MG63 (cell line): ENCODE measurements around the gene PROP1. TPM values are rescaled to one million over a fixed set of nuclear protein-coding genes. Genes with fewer than 3 reads are reported as not detected.
A peak's percentile ranks its signal among the peaks of the same experiment; 100 is the strongest.
"Not testable (repeated sequence)": the region's sequence is repeated elsewhere in the genome, so short reads cannot be mapped to it uniquely, and the experiment has no call there.

Experiments used
- DNase-seq: peaks from one replicate; pipeline ENCODE4 v3.0.0-alpha.2; 2020
- H3K27me3 ChIP-seq: fragments of 250-450 bp; sonication (Bioruptor Pico); 2 replicates; pipeline ENCODE4 v1.5.1; 2020; ENCODE audit warnings: mild to moderate bottlenecking, moderate library complexity
- H3K36me3 ChIP-seq: fragments of 250-450 bp; sonication (Bioruptor Pico); 2 replicates; pipeline ENCODE4 v1.5.1; 2020; ENCODE audit warnings: mild to moderate bottlenecking, moderate library complexity
- H3K4me3 ChIP-seq: fragments of 250-450 bp; sonication (Bioruptor Pico); 2 replicates; pipeline ENCODE4 v1.5.1; 2020; ENCODE audit warnings: mild to moderate bottlenecking, moderate library complexity
- H3K9me3 ChIP-seq: fragments of 250-450 bp; sonication (Bioruptor Pico); 2 replicates; pipeline ENCODE4 v1.5.1; 2020; ENCODE audit warnings: mild to moderate bottlenecking, moderate library complexity
- total RNA-seq: library from RNA; depleted of rRNA; stranded (reverse); fragments of >200 nt; shearing (Covaris generic); gene quantifications from 2 replicates; pipeline ENCODE4 v1.2.3, GENCODE V29; 2014; ENCODE audit warnings: low replicate concordance

Gene PROP1
- total RNA-seq, 1 experiment from 2014 or later: not detected

- H3K27me3 ChIP-seq: 0 out of 2 replicates have a peak, but pooled peaks cover 4% of the 10 kb centered on the region
- no peak for DNase-seq
- H3K9me3 ChIP-seq: no peaks in the 10 kb centered on the region
- no peak overlapping the region for H3K4me3 ChIP-seq
- no peaks in the 10 kb centered on the region for H3K36me3 ChIP-seq
These were observed 10.5 kb downstream of the PROP1 start for GRCh38 chr5:177985430-177986040.

GRCh38 chr5:177984584-177985206, 11.3 kb downstream of the PROP1 start:
- H3K27me3 ChIP-seq: 0 out of 2 replicates have a peak, but pooled peaks cover 4% of the 10 kb centered on the region
- no peaks in the 10 kb centered on the region for H3K36me3 ChIP-seq
- DNase-seq: no peak
- H3K4me3 ChIP-seq: no peak overlapping the region
- H3K9me3 ChIP-seq: no peaks in the 10 kb centered on the region

GRCh38 chr5:177983763-177984583, 12.1 kb downstream of the PROP1 start:
- H3K27me3 ChIP-seq: 0 out of 2 replicates have a peak, but pooled peaks cover 4% of the 10 kb centered on the region

GRCh38 chr5:177982956-177983355, 13.1 kb downstream of the PROP1 start:
- no peaks in the 10 kb centered on the region for H3K9me3 ChIP-seq
- H3K36me3 ChIP-seq: no peaks in the 10 kb centered on the region
- 0 out of 2 replicates have a peak, but pooled peaks cover 4% of the 10 kb centered on the region for H3K27me3 ChIP-seq
- no peak overlapping the region for H3K4me3 ChIP-seq
- DNase-seq: no peak

More at GRCh38 chr5:177983763-177984583, 12.1 kb downstream of the PROP1 start:
- Histone ChIP-seq H3K4me3 (no peak overlapping the region), H3K36me3 (no peaks in the 10 kb centered on the region), H3K9me3 (no peaks in the 10 kb centered on the region)
- DNase-seq: no peak

GRCh38 chr5:177982072-177982727, 13.8 kb downstream of the PROP1 start:
- H3K9me3 ChIP-seq: no peaks in the 10 kb centered on the region
- DNase-seq: peak; percentile 21
- no peak overlapping the region for H3K4me3 ChIP-seq
- H3K27me3 ChIP-seq: 0 out of 2 replicates have a peak, but pooled peaks cover 4% of the 10 kb centered on the region
- H3K36me3 ChIP-seq: no peaks in the 10 kb centered on the region

- Histone ChIP-seq H3K27me3 (0 out of 2 replicates have a peak, but pooled peaks cover 4% of the 10 kb centered on the region), H3K36me3 (no peaks in the 10 kb centered on the region), H3K4me3 (no peak overlapping the region), H3K9me3 (no peaks in the 10 kb centered on the region)
- no peak for DNase-seq
These were observed 14.6 kb downstream of the PROP1 start for GRCh38 chr5:177981296-177982071.

GRCh38 chr5:177980743-177981151, 15.3 kb downstream of the PROP1 start:
- peak; percentile 69 for DNase-seq
- no peaks in the 10 kb centered on the region for H3K36me3 ChIP-seq
- no peak overlapping the region for H3K4me3 ChIP-seq
- 0 out of 2 replicates have a peak, but pooled peaks cover 4% of the 10 kb centered on the region for H3K27me3 ChIP-seq
- H3K9me3 ChIP-seq: no peaks in the 10 kb centered on the region; the same call in 1 of the 2 replicates

GRCh38 chr5:177977600-177977999, 18.4 kb downstream of the PROP1 start:
- not testable (repeated sequence) for H3K4me3 ChIP-seq, DNase-seq, H3K36me3 ChIP-seq, H3K27me3 ChIP-seq, H3K9me3 ChIP-seq

- DNase-seq: no peak
- Histone ChIP-seq H3K36me3 (no peaks in the 10 kb centered on the region), H3K9me3 (peaks cover 6% of the 10 kb centered on the region), H3K4me3 (no peak overlapping the region), H3K27me3 (no peaks in the 10 kb centered on the region)
These were observed 22.9 kb downstream of the PROP1 start for GRCh38 chr5:177973066-177973635.

GRCh38 chr5:177972613-177973012, 23.4 kb downstream of the PROP1 start:
- Histone ChIP-seq H3K27me3 (no peaks in the 10 kb centered on the region), H3K9me3 (peaks cover 6% of the 10 kb centered on the region), H3K4me3 (no peak overlapping the region), H3K36me3 (no peaks in the 10 kb centered on the region)
- no peak for DNase-seq

GRCh38 chr5:177972014-177972413, 24.0 kb downstream of the PROP1 start:
- H3K36me3 ChIP-seq, H3K4me3 ChIP-seq, H3K9me3 ChIP-seq, DNase-seq, H3K27me3 ChIP-seq: not testable (repeated sequence)

- Histone ChIP-seq H3K27me3 (no peaks in the 10 kb centered on the region), H3K9me3 (no peaks in the 10 kb centered on the region), H3K36me3 (no peaks in the 10 kb centered on the region), H3K4me3 (no peak overlapping the region)
- no peak for DNase-seq
These were observed 27.3 kb downstream of the PROP1 start for GRCh38 chr5:177968661-177969211.

- Histone ChIP-seq H3K27me3 (no peaks in the 10 kb centered on the region), H3K9me3 (no peaks in the 10 kb centered on the region), H3K36me3 (no peaks in the 10 kb centered on the region), H3K4me3 (no peak overlapping the region)
- DNase-seq: peak; percentile 40
These were observed 28.7 kb downstream of the PROP1 start for GRCh38 chr5:177967221-177967887.

GRCh38 chr5:177966839-177967166, 29.2 kb downstream of the PROP1 start:
- H3K27me3 ChIP-seq: no peaks in the 10 kb centered on the region
- H3K36me3 ChIP-seq: no peaks in the 10 kb centered on the region
- no peaks in the 10 kb centered on the region for H3K9me3 ChIP-seq
- no peak for DNase-seq
- H3K4me3 ChIP-seq: no peak overlapping the region
